MM.1S (cell line): ENCODE data around the gene AP5M1.

Source experiments
- CTCF ChIP-seq: fragments of 300-600 bp; sonication (generic); IDR thresholded peaks from 2 replicates; pipeline ENCODE4 v1.5.1; 2016; ENCODE audit warnings: antibody characterized with exemption, low read length, mixed read lengths
- EZH2 ChIP-seq: fragments of 300-600 bp; sonication (generic); optimal IDR thresholded peaks from 2 replicates; pipeline ENCODE3; 2017; ENCODE audit warnings: low read depth, mild to moderate bottlenecking, antibody characterized with exemption, low read length, mixed read lengths

DNA sequence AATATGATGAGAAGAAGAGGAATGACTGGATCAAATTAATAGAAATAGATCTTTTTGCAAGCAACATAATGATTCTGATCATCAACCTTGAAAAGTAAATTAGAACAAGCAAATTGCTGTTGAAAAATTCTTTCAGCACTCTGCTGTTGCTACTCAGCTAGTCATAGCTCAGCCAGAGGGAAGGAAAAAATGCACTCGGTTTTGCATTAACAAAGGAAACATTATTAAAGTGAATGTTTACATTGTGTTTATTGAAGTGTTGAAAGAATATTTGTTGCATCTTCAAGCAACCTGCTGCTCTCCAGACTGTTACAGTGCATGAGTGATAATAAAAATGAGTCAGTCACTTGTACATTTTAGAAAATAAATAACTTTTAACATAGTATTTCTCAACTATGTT lies 26.5 kb downstream of the AP5M1 start:
- TF ChIP-seq CTCF (no peak), EZH2 (no peak)
